ENCODE measurements around the gene DNAL1. TPM values are rescaled to one million over a fixed set of nuclear protein-coding genes. Genes with fewer than 3 reads are reported as not detected.

DNAL1 gene
- total RNA-seq, 4 donors from 2014 or later = 7.5 to 21.0 (median 9.8) TPM

DNA sequence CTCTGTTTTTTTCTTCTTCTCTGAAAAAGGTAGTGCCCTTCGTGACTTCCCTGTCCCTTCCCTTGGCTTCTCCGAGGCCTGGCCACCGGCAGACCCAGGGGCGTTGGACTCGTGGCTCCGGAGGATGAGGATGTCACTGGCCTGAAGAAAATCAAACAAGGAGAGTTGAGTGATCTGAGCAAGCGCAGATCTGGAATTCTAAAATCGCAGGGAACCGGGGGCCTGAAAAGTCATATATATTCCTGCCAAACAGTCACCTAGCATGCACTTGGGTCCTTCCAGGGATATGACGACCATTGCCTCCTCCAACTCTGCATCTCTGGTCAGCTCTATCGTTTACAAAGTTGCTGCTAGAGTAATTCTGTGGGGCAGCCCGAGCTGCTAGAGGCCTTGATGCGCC lies 74.6 kb downstream of the DNAL1 start:
- TF ChIP-seq, protein P1, sequence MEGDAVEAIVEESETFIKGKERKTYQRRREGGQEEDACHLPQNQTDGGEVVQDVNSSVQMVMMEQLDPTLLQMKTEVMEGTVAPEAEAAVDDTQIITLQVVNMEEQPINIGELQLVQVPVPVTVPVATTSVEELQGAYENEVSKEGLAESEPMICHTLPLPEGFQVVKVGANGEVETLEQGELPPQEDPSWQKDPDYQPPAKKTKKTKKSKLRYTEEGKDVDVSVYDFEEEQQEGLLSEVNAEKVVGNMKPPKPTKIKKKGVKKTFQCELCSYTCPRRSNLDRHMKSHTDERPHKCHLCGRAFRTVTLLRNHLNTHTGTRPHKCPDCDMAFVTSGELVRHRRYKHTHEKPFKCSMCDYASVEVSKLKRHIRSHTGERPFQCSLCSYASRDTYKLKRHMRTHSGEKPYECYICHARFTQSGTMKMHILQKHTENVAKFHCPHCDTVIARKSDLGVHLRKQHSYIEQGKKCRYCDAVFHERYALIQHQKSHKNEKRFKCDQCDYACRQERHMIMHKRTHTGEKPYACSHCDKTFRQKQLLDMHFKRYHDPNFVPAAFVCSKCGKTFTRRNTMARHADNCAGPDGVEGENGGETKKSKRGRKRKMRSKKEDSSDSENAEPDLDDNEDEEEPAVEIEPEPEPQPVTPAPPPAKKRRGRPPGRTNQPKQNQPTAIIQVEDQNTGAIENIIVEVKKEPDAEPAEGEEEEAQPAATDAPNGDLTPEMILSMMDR (IDR thresholded peaks at IDR 0.05) = no peak
- TF ChIP-seq POLR2A (IDR thresholded peaks at IDR 0.05) (no peak), EP300 (IDR thresholded peaks at IDR 0.05) (no peak)
- peaks cover 0 to 66% (median 39%) of the 10 kb centered on the region in 4 donors for H3K4me1 ChIP-seq
- no peak for DNase-seq (ENCODE audit: low spot score in 2 of 2)
- H3K9me3 ChIP-seq = no peaks in the 10 kb centered on the region
- H3K4me3 ChIP-seq = no peak overlapping the region
- H3K36me3 ChIP-seq = peaks cover 0 to 75% (median 17%) of the 10 kb centered on the region in 3 donors
- H3K27me3 ChIP-seq = no peaks in the 10 kb centered on the region
- peak overlapping the region; percentile 71 to 88 (median 80) for H3K27ac ChIP-seq
- 78 to 79% methylated on average over 13 of the region's 13 CpGs for WGBS, 2 donors

DNA sequence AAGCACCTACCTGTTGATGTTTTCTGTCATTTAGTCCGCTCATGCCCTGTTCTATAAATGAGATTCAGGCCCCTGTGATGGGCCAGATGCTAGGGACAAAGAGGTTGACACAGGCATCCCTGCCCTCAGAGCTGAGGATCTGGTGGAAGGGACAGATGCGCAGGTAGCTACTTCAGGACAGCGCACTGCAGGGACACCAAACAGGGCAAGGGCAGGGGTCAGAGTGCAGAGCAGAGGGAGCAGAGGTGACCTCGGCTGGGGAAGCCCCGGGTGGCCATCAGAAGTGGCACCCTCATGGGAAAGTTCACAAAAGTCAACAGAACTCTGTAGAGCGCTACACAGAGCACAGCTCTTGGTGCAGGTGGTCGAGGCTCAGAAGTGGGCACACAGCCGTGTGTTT lies 75.0 kb downstream of the DNAL1 start:
- Histone ChIP-seq H3K27me3 (no peaks in the 10 kb centered on the region), H3K9me3 (no peaks in the 10 kb centered on the region), H3K36me3 (peaks cover 0 to 75% (median 19%) of the 10 kb centered on the region in 3 donors), H3K27ac (peak overlapping the region in 2 of 4 donors; percentile 87 to 88), H3K4me1 (peaks cover 0 to 66% (median 39%) of the 10 kb centered on the region in 4 donors), H3K4me3 (no peak overlapping the region)
- DNase-seq (ENCODE audit: low spot score in 2 of 2) = no peak
- TF ChIP-seq, protein P1 (IDR thresholded peaks at IDR 0.05) = no peak
- TF ChIP-seq POLR2A (IDR thresholded peaks at IDR 0.05) (no peak), EP300 (IDR thresholded peaks at IDR 0.05) (no peak)
- 72 to 80% methylated on average over 8 of the region's 8 CpGs for WGBS, 2 donors

DNA sequence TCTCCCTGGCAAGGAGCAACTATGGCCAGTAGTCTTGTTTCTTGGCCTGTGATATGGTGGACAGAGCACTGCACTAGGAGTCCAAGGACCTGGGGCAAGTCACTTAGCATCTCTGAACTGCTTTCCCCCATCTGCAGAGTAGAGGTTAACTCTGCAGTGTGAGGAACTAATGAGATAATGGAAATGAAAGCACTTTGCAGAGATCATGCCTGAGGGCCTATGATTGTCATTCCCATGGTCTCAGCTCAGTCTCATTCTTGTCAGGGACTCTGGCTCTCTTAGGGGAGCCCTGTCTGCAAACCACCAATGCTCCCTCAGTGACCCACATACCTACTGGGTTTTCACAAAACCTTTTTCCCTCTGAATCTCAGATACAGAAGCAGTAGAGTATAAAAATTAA lies 75.8 kb downstream of the DNAL1 start:
- no peak overlapping the region for H3K4me3 ChIP-seq
- TF ChIP-seq, protein P1 (IDR thresholded peaks at IDR 0.05) = no peak
- no peak for TF ChIP-seq EP300 (IDR thresholded peaks at IDR 0.05)
- no peak for TF ChIP-seq POLR2A (IDR thresholded peaks at IDR 0.05)
- H3K4me1 ChIP-seq = peaks cover 0 to 73% (median 46%) of the 10 kb centered on the region in 4 donors
- H3K9me3 ChIP-seq = no peaks in the 10 kb centered on the region
- DNase-seq (ENCODE audit: low spot score in 2 of 2) = no peak
- H3K27ac ChIP-seq = peak overlapping the region in 2 of 4 donors; percentile 87 to 88
- no peaks in the 10 kb centered on the region for H3K27me3 ChIP-seq
- peaks cover 0 to 76% (median 25%) of the 10 kb centered on the region in 3 donors for H3K36me3 ChIP-seq

DNA sequence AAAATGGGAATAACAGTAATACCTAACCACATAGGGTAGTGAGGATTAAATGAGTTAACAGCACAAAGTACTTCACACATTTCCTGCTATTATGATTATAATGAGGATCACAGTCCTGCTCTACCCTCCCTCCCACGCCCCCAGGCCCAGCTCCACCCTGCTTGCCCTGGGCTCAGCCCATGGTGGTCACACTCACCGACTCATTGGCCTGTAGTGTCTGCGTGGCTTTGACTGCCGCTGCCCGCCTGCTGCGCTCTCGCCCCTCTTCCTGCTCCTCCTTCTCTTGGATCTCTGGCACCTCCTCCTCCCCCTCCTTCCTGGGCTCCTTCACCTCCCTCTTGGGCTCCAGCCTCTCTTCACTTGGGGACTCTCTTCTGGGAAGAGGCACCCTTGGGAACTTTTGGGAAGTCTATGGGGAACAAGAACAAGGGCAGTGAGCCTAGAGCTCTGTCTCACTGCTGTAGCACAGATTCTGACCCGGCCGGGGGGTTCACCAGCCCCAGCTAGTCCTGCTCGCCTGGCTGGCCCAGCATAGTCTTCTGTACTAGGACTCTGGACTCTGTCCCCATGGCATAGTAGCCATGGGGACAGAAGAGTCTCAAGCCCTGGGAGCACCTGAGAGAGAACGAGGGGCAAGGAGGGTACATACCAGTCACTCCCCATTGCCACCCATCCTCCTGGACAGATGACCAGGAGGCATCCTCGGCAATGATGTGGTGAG lies 76.5 kb downstream of the DNAL1 start:
- no peaks in the 10 kb centered on the region for H3K27me3 ChIP-seq
- TF ChIP-seq EP300 (IDR thresholded peaks at IDR 0.05) (no peak), POLR2A (IDR thresholded peaks at IDR 0.05) (no peak)
- TF ChIP-seq, protein P1 (IDR thresholded peaks at IDR 0.05) = no peak
- no peak for DNase-seq (ENCODE audit: low spot score in 2 of 2)
- no peaks in the 10 kb centered on the region for H3K9me3 ChIP-seq
- 80 to 83% methylated on average over 12 of the region's 12 CpGs for WGBS, 2 donors
- H3K27ac ChIP-seq = peak overlapping the region in 2 of 4 donors; percentile 87 to 88
- H3K4me1 ChIP-seq = peaks cover 0 to 79% (median 52%) of the 10 kb centered on the region in 4 donors
- no peak overlapping the region for H3K4me3 ChIP-seq
- peaks cover 0 to 76% (median 31%) of the 10 kb centered on the region in 3 donors for H3K36me3 ChIP-seq

DNA sequence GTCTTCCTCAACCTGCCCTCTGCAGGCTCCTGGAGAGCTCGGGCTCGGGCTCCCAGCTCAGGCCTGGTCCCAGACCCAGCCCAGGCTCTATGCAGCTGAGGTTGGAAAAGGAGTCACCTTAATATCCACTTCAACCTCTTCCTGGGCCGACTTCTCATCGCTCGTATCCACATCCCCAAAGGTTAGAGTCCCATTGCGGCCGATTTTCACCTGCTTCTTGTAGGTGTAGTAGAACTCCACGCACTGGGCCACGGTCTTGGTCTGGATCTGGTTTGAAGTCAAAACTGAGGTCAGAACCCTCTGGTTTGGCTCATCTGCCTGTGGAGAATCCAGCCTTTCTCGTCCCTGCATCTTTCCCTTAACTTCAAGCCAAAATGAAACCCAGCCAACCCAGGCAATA lies 77.8 kb downstream of the DNAL1 start:
- H3K36me3 ChIP-seq = peaks cover 2 to 84% (median 40%) of the 10 kb centered on the region in 3 donors
- peak overlapping the region in 2 of 4 donors; percentile 87 to 88 for H3K27ac ChIP-seq
- WGBS, 2 donors = 84 to 89% methylated on average over 10 of the region's 10 CpGs

More for the DNA sequence above, 77.8 kb downstream of the DNAL1 start:
- Histone ChIP-seq H3K4me3 (no peak overlapping the region), H3K9me3 (no peaks in the 10 kb centered on the region), H3K27me3 (no peaks in the 10 kb centered on the region), H3K4me1 (peaks cover 0 to 83% (median 51%) of the 10 kb centered on the region in 4 donors)
- TF ChIP-seq POLR2A (IDR thresholded peaks at IDR 0.05) (no peak), EP300 (IDR thresholded peaks at IDR 0.05) (no peak)
- TF ChIP-seq, protein P1 (IDR thresholded peaks at IDR 0.05) = no peak
- no peak for DNase-seq (ENCODE audit: low spot score in 2 of 2)
